ENCODE results near the gene AQP3.
A peak's percentile ranks its signal among the peaks of the same experiment; 100 is the strongest.
"Not testable (repeated sequence)": the region's sequence is repeated elsewhere in the genome, so short reads cannot be mapped to it uniquely, and the experiment has no call there.

Gene AQP3

DNA sequence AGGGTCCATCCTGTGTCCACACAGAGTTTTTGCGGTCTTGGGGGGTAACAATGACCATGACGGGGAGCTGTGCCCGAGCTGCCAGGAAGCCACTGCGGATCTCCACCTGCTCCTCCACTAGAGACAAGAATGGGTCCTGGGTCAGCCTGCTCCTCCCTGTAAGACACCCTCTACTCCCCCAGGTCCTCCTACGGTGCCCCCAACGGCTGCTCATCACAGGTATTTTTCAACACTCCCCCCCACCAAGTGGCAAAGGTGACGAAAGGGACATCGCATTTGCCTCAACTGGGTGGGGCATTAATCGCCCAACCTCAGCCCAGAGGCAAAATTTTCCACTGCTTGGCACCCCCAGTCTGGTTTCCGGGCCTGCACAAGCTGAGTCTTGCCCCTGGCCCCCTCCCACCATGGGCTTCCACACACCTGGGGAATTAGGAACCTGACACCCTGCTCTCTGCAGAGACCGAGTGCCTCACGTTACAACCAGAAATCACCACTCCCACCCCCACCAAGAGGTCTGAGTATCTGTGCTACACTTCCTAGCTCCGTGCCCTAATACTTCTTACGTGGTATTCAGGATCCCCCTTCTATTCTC, 16.7 kb upstream of the AQP3 start:
- DNase-seq, result no peak

DNA sequence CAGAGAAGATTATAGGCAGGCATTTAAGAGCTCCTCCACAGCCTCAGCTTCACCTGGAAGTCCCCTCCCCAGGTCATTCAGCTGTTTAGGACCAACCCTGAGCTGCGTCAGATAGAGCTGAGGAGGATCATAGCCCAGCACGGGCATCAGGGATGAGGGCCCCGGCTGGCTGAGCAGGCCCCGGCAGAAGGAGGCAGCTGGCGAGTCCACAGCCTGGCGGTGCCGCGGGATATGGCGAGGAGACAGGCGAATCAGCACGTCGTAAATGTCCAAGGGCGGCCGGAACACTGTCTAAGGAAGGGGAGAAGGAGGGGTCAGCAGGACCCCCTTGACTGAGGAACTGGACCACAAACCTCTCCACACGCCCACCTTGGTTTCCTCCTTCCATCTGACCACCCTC, 15.8 kb upstream of the AQP3 start:
- DNase-seq, result no peak

DNA sequence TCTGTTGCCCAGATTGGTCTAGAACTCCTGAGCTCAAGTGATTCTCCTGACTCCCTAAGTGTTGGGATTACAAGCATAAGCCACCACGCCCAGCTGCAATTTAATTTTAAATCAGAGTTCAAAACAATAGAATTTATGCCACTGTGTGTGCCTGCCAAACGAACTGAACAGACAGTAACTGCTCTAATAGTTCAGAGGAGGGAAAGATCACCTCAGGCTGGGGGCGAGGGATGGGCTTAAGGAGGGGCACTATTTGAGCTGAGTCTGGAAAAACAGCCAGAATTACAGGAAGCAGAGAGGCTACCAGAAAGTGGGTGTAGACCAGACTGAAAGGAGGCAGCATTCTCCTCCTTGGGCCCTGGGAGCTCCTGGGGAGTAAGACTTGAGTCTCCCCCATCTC, 14.1 kb upstream of the AQP3 start:
- DNase-seq, result no peak

DNA sequence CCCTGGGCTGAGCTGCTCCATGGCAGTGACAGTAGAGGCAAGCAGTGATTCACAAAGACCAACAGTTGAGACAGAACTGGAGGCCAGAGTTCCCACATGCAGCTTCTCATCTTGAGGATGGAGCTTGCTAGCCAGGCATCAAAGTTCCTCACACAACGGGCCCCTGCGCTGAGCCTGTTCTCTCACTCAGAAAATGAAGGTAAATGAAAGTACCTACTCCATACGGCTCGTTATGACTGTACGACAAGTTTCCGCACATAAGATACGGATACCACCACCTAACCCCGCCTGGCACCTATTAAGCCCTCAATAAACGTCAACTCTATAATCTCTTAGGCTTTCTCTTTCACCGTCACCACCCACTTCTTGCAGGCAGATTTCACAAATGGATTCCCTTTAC, 13.5 kb upstream of the AQP3 start:
- no peak for DNase-seq

DNA sequence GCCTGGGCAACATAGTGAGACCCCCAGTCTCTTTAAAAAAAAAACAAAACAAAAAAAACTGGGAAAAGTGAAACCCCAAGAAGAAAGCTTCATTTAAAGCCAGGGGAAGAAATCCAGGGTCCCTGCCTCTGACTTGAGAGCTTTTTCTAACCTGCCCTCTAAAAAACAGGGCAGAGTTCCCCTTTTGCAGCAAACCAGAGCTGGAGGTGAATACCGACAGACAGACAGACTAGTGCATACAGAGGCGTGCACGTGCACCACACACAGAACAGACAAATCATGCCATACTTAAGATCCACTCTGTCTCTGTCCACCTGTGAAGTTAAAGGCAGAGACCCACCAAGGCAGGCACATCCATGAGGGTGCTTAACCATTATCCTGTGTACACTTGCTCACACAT, 11.7 kb upstream of the AQP3 start:
- DNase-seq, result no peak

DNA sequence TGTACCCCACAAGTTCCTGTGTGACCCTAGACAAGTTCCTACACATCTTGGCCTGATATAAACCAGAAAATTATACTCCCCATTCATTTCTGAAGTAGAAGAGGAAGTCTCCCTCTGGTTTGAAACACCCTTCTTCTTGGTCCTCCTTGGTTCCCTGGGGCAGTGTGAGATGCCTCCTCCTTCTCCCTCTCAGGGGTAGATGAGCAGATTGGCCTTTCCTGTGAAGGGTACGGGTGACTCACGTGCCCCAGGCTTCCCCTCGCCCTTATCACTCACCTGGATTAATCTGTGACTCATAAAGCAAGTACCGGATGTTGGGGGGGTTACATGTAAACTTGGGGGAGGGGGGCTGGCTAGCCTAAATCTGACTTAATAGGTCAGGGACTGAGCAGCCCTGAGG, 11.1 kb upstream of the AQP3 start:
- peak; percentile 76 for DNase-seq

DNA sequence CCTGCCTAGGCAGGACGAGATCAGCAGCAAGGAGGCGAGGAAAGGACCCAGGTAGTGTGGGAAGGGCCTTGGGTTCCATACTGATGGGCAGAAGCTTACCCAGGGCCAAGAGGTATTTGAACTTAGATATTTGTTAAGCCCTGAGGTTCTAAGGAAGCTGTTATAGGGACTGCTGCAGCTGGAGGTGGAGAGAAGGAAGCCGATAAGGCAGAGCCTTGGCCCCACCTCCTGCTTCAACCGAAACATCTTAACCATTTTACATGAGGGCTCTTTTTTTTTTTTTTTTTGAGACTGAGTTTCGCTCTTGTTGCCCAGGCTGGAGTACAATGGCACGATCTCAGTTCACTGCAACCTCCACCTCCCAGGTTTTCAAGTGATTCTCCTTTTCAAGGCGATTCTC, 8.6 kb upstream of the AQP3 start:
- DNase-seq, result peak; percentile 41

DNA sequence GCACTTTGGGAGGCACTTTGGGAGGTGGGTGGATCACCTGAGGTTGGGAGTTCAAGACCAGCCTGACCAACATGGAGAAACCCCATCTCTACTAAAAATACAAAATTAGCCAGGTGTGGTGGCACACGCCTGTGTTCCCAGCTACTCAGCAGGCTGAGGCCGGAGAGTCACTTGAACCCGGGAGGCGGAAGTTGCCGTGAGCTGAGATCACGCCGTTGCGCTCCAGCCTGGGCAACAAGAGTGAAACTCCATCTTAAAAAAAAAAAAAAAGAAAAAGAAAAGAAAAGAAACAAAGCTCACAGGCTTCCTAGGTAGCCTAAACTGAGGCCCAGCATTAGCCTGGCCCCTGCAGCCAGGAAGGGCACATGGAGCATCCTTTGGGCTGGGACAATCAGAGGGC, 8.1 kb upstream of the AQP3 start:
- DNase-seq, result not testable (repeated sequence)

DNA sequence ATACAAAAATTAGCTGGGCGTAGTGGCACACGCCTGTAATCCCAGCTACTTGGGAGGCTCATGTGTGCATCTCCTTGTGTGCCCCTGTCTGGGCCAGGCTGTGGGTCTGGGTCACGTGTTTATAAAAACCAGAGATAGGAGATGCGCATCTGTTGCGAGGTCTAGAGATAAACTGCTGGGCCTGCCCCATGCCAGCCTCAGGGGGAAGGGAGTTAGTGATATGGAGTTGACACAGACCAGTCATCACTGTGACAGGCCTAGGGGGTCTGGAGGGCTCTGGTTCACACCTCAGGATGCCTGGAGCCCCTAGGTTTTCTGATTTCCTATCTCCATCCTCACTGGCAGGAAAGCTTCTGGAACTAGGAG, 7.3 kb upstream of the AQP3 start:
- not testable (repeated sequence) for DNase-seq

DNA sequence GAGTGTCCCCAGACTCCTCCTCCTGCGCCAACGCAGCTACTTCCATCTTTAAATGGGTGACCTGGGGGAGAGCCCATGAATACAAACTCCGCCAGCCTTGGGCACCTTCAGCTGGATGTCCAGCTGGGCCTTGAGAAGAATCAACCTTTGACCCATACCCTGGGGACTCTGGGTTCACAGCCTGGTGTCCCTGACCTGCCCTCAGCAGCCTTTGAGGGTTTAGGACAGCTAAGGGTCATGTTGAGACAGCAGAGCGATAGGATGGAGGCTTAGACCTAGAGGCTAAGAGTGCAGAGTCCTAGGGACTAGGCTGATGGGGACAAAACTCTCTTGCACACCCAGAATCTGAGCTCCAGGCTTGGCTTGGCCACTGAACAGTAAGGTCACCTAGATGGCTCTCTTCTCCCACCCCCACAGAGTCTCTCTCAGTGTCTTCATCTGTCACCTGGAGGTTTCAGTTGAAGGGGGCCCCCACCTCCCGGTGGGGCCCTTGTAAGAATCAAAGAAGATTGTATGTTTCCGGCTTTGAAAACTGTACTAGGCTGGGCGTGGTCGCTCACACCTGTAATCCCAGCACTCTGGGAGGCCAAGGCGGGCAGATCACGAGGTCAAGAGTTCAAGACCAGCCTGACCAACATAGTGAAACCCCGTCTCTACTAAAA, 6.7 kb upstream of the AQP3 start:
- peak; percentile 19 for DNase-seq

DNA sequence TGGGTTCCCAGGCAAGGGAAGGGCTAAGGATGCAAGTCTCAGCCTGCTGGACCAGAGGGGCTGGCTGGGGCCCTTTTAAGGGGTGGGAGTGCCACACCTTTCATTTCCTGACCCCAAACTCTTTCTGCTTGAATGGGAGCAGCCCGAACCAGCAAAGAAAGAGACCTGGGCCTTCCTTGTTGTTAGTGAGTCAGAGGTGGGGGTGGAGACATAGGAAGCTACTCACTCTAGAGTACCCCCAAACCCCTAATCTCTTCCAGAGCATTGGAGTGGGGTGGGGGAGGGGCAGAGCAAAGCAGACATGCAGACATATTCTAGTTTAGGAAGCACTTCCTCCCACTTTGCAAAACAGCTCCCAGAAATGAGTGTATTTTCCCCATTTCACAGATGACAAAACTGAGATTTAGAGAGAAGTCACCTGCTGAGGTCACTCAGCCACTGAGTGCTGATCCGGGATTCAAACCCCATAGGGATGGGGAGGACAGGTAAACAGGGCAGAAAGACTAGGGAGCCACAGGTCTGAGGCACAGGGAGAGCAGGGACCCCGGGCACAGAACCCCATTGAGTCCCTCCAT, 6.0 kb upstream of the AQP3 start:
- no peak for DNase-seq

DNA sequence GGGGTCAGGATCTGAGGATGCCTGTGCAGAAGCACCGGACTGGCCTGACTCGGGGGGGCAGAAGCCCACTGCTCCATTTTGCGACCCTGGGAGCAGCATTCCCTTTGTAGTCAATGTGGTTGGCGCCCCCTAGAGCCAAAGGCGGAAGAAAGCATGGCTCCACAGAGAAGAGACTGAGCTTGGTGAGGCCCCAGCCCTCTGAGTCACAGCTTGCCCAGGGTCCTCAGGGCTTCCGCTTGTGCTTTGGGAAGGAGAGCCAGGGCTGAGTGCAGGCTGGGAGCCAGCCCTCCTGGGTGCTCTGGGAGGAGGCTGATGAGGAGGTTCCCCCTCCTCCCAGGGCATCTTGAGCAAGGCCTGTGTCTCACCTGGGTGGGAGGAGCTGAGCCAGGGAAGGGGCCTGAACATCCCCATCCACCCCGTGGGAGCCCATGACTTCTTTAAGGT, 5.5 kb upstream of the AQP3 start:
- peak; percentile 48 for DNase-seq

DNA sequence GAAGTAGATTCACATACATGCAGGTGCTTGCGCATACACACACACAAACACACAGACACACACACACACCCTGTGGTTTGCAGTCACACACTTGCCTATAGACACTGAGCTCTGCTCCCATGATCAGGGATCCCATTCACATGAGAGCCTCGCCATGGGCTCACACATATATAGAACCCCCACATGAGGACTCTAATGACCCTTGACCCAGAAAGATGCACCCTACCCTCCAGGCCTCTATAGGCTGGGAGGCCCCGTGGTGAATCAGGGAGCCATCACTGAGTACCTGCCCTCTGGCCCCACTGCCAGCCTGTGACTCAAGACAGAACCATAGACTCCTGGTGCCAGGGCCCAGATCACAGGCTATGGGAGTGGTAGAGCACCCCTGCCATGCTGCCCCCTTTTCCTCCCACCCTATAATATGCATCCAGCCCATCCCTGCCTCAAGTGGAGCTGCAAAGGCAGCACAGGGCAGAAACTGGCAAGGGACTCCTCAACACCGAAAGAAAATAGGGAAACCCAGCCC, 3.3 kb upstream of the AQP3 start:
- DNase-seq, result no peak

DNA sequence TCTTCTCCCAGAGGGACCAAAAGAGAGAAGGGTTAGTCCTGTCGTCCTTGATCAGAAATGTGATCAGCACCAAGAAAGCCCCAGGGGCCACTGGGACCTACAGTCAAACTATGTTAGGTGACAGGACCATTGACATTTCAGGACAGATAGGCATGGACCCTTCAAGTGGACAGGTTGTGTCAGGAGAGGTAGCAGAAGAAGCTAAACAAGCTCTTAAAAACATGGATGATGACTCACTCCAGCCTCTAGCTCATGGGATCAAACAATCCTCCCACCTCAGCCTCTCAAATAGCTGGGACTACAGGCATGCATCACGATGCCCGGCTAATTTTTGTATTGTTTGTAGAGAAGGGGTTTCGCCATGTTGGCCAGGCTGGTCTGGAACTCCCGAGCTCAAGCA, 2.3 kb upstream of the AQP3 start:
- no peak for DNase-seq

DNA sequence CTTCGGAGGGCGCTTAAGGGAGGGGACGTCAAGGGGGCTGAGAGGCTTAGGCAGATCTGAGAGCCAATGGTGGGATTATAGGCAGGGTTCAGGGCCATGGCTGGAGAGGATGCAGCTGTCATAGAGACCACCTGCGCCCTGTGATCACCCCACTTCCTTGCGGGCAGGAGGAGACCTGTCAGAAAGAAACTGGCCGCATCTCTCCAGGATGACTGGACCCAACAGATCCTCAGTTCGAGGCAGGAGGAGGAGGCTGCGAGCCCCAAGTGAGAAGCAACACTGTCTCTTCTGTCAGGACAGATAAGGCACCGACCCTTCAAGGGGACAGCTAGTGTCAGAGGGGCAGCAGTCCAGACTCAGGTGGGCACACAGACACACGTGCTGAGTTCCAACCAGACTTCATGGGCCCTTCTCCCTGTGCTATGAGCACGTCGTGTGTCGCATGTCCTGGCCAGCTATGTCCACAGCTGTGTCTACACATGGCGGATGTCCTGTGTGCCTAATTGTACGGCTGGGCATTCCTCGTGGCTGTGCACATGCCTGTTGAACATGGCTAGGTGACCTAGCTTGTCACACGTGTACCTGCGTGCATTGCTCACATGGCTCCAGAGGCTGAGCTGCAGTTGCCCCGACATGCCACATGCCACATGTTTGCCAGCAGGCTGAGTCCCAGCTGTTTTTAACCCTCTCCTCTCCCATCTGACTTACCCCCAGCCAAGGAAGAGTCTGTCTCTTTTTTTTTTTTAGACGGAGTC, 583 bp upstream of the AQP3 start:
- no peak for DNase-seq

DNA sequence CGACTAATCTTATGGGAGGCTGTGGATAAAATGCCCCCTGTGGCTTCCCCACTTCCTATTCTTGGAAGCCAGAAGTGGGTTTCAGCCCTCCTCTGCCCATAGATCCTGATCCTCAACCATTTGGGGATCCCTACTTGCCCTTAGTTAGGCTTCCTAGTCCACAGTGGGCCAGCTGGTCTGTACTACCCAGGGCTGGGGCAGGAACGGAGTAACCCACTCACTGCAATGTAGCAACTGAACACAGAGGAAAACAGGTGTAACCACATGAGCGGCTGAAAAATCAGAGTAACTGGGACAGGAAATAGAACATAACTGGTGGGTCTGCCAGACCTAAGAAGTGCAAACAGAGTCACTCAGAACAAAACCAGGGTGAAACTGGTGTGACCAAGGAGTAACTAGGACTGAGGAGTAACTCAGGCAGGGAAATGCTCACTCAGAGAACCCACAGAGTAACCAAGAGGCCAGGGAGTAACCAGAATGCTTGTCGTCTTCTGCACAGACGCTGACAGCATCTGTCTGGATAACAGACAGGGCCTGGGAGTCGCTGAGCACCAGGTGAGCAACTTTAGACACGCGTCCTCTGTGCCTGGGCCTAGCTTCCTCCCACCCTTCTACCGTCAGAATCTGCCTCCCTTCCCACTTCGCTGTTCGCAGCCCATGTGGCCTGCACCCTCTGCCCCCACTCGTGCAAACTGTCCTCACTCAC, 1.0 kb downstream of the AQP3 start:
- DNase-seq, result peak; percentile 67

DNA sequence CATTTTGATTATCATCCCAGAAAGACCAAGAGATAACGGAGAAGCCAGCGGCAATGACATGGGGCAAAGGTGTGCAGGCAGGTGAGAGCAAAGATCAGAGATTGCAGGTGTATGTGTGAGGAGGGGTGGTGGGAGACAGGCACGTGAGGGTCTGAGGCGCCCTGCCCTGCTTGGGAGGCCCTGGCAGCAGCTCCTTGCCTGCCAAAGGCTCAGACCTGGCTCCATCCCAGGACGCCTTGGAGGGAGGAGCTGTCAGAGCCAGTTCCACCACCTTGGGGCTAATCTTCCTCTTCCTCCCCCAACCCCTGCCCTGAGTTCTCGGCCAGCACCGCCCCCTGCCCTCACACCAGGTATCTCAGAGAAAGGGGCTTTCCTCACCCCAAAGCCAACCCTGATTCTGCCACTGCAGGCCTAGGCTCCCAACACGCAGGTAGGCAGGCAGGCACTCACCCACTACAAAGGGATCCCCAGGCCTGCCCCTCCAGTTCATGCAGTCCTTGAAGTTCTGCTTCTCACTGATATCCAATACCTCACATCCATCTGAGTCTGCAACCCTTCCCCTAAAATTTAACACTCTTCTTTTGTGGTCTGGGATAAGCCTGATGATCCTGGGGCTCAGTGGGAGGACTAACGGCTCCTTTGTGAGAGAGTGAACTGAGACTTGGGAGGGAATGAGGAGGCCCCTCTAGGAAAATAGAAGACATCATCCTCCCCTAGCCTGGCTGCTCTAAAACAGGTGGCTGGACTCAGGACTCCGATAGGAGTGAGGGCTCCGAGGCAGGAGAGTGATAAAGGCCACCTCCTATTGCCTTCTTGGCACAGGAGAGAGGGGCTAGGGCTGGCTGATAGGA, 1.8 kb downstream of the AQP3 start:
- DNase-seq, result peak; percentile 46

DNA sequence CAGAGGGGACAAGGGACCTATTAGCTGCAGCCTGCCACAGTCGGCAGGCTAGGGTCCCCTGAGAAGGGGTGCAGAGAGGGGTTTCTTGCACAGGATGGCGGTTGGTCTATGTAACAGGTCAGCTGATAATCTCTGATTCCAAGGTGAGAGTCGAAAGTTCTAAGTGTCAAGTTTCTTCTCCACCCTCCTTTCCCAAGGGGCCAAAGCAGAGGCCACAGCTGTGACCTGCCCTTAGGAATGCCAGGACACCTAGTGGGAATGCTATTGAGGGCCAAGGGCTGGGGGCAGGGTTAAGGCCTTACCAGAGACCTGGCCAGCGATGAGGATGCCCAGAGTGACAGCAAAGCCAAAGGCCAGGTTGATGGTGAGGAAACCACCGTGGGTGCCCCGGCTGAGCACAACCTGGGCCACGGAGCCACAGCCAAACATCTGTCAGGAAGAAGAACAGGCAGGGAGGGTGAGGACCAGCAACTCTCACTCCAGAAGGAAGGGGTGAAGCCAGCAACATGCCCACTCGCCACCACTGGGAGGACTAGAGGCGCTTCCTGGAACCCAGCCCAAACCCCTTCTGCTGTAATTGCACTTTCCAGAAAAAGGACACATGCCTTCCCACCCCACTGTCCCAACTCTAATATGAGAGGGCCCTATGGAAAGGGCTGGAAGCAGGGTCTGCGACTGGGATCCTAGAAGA, 3.8 kb downstream of the AQP3 start:
- DNase-seq, result no peak

DNA sequence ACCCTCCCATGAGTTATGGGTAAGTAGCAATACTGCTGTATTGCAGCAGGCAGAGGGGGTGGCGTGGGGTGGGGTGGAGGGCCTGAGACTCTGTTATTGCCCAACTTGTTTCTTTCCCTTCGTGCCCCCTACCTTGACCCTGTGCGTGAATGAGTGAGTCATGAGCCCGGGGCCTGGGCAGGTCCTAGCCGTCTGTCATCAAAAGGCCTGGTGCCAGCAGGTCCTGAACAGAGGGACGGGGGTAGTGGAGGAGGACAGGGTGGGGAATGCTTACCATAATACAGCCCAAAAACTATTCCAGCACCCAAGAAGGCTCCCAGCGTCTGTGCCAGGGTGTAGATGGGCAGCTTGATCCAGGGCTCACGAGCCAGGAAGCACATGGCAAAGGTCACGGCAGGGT, 4.3 kb downstream of the AQP3 start:
- DNase-seq, result no peak

DNA sequence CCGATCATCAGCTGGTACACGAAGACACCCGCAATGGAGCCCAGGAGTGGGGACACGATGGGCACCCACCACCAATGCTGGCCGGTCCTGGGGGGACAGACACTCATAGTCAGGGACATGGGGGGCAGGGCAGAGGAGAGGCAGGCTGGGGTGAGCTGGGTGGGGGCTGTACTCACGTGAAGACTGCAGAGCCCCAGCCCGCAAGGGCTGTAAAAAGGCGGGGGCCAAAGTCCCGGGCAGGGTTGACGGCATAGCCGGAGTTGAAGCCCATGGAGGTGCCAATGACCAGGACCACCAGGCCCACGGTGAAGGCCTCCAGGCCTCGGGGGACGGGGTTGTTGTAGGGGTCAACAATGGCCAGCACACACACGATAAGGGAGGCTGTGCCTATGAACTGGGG, 5.3 kb downstream of the AQP3 start:
- DNase-seq, result no peak

DNA sequence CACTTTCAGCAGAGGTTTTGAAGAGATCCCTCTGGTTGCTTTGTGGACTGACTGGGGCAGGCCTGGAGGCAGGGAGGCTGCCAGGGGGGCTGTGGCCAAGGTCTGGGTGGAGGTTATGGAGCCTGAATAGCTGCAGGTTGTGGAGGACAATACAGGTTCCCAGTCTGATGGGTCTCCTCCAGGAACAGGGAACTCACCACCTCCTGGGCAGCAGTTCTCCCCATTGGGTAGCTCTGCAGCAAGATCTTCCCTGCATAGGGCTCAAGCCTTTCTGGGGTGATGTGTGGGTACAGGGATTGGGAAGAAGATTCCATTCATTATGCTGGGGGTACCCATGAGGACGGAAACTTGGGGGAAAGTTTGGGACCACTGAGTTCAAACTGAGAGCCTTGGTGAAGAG, 6.8 kb downstream of the AQP3 start:
- DNase-seq, result no peak

DNA sequence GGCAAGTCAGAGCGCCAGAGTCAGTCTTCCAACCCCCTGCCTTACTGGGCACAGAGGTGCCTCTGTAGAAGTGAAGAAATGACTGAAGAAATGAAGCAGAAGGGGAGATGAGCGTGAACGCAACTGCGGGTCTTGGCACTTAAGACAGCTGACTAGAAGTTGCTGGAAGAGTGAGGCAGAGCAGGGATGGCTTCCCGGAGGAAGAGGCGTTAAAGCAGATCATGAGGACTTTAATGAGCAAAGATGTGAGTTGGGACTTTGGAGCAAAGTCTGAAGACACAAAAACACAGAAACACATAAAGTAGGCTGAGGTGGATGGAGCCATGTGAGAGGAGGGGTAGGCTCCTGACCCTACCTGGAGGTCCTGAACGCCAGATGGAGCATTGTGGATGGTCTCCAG, 7.2 kb downstream of the AQP3 start:
- no peak for DNase-seq
